Liver (tissue), 9 donors: ENCODE results near the gene CRYL1. TPM values are rescaled to one million over a fixed set of nuclear protein-coding genes. Genes with fewer than 3 reads are reported as not detected.

ENCODE experiments used
- DNase-seq: peaks from one replicate; pipeline ENCODE4 v3.0.0-alpha.2; 2017; ENCODE audit warnings: low spot score
- H3K27ac ChIP-seq, 2 donors: one replicate each; pipeline ENCODE4 v1.7.0; 2013; ENCODE audit warnings: inconsistent platforms in 2 of 2, low read length in 2 of 2, control low read depth in 1 of 2, low read depth in 1 of 2, mild to moderate bottlenecking in 1 of 2
- H3K27me3 ChIP-seq, 4 donors: one replicate each; pipeline versions ENCODE4 v1.6.1 to v1.7.0; 2013; ENCODE audit warnings: low read length in 3 of 4, inconsistent platforms in 1 of 4, mild to moderate bottlenecking in 1 of 4, moderate library complexity in 1 of 4; ENCODE audit not compliant: control insufficient read depth in 4 of 4, insufficient read depth in 4 of 4
- H3K36me3 ChIP-seq, 4 donors: one replicate each; pipeline versions ENCODE4 v1.6.1 to v1.7.0; 2013; ENCODE audit warnings: low read length in 3 of 4, mild to moderate bottlenecking in 3 of 4, low read depth in 1 of 4, moderate library complexity in 1 of 4; ENCODE audit not compliant: control insufficient read depth in 4 of 4, insufficient read depth in 3 of 4
- H3K4me1 ChIP-seq, 4 donors: one replicate each; pipeline versions ENCODE4 v1.6.1 to v1.7.0; 2013; ENCODE audit warnings: low read length in 3 of 4, mild to moderate bottlenecking in 3 of 4, moderate library complexity in 1 of 4; ENCODE audit not compliant: control insufficient read depth in 4 of 4, insufficient read depth in 4 of 4
- H3K4me3 ChIP-seq, 3 donors: one replicate each; pipeline versions ENCODE4 v1.6.1 to v1.7.0; 2013; ENCODE audit warnings: low read length in 3 of 3, control low read depth in 1 of 3, low read depth in 1 of 3, mild to moderate bottlenecking in 1 of 3
- H3K9ac ChIP-seq, 2 donors: one replicate each; pipeline ENCODE4 v1.7.0; 2013; ENCODE audit warnings: low read length in 2 of 2, mild to moderate bottlenecking in 2 of 2, moderate library complexity in 2 of 2, control low read depth in 1 of 2, low read depth in 1 of 2
- H3K9me3 ChIP-seq, 4 donors: one replicate each; pipeline versions ENCODE4 v1.6.1 to v1.7.0; 2013; ENCODE audit warnings: low read length in 3 of 4; ENCODE audit not compliant: control insufficient read depth in 4 of 4
- EGR1 ChIP-seq, 2 donors: IDR thresholded peaks; 2 replicates each; pipeline ENCODE4 v1.6.1; 2016 to 2018; ENCODE audit warnings: antibody characterized with exemption in 2 of 2, low read depth in 2 of 2
- FOXA1 ChIP-seq: IDR thresholded peaks from 2 replicates; pipeline ENCODE4 v1.6.1; 2016; ENCODE audit warnings: antibody characterized with exemption
- FOXA2 ChIP-seq: IDR thresholded peaks from 2 replicates; pipeline ENCODE4 v1.6.1; 2016; ENCODE audit warnings: antibody characterized with exemption
- GABPA ChIP-seq, 2 donors: IDR thresholded peaks in 1 of 2; conservative IDR thresholded peaks in 1 of 2; 2 replicates each; pipeline ENCODE4 v1.6.1; 2016; ENCODE audit warnings: antibody characterized with exemption in 2 of 2, mild to moderate bottlenecking in 1 of 2, moderate library complexity in 1 of 2
- HNF4A ChIP-seq, 2 donors: conservative IDR thresholded peaks; 2 replicates each; pipeline ENCODE4 v1.6.1; 2016; ENCODE audit warnings: antibody characterized with exemption in 2 of 2, mild to moderate bottlenecking in 2 of 2
- HNF4G ChIP-seq: IDR thresholded peaks from 2 replicates; pipeline ENCODE4 v1.6.1; 2016; ENCODE audit warnings: antibody characterized with exemption
- JUND ChIP-seq, 2 donors: IDR thresholded peaks; 2 replicates each; pipeline ENCODE4 v1.6.1; 2016; ENCODE audit warnings: antibody characterized with exemption in 2 of 2
- NR2F2 ChIP-seq: IDR thresholded peaks from 2 replicates; pipeline ENCODE4 v1.6.1; 2016; ENCODE audit warnings: antibody characterized with exemption
- RAD21 ChIP-seq, 2 donors: IDR thresholded peaks; 2 replicates each; pipeline ENCODE4 v1.6.1; 2016; ENCODE audit warnings: antibody characterized with exemption in 2 of 2, mild to moderate bottlenecking in 2 of 2
- RXRA ChIP-seq, 2 donors: IDR thresholded peaks; 2 replicates each; pipeline ENCODE4 v1.6.1; 2017 to 2018; ENCODE audit warnings: antibody characterized with exemption in 2 of 2, mild to moderate bottlenecking in 1 of 2
- SP1 ChIP-seq: IDR thresholded peaks from 2 replicates; pipeline ENCODE4 v1.6.1; 2018; ENCODE audit warnings: antibody characterized with exemption, mild to moderate bottlenecking
- TAF1 ChIP-seq: conservative IDR thresholded peaks from 2 replicates; pipeline ENCODE4 v1.6.1; 2016; ENCODE audit warnings: antibody characterized with exemption, mild to moderate bottlenecking
- YY1 ChIP-seq: IDR thresholded peaks from 2 replicates; pipeline ENCODE4 v1.6.1; 2016; ENCODE audit warnings: antibody characterized with exemption, mild to moderate bottlenecking
- WGBS: extraction: QIAGEN DNeasy Blood & Tissue Kit; methylation state at CpG from one replicate; pipeline ENCODE4 v1.1.7; 2013; 5-methylcytosine and 5-hydroxymethylcytosine counted together
- polyA plus RNA-seq, 2 donors: library from polyadenylated mRNA; stranded (reverse) in 1 of 2; unstranded in 1 of 2; fragments of 200-250 nt in 1 of 2; fragments of >200 nt in 1 of 2; fragmentation: Nextera tagmentation in 1 of 2; extraction: Ambion mirVana in 1 of 2; gene quantifications; one replicate each; pipeline versions ENCODE4 v1.2.1 to v1.2.3, GENCODE V29; 2013 to 2015
- total RNA-seq, 2 donors: library from RNA; depleted of rRNA; stranded (reverse); fragments of >200 nt; gene quantifications; one replicate each; pipeline ENCODE4 v1.2.3, GENCODE V29; 2014
- TF ChIP-seq, protein P1 (sequence below): IDR thresholded peaks from 2 replicates; pipeline ENCODE4 v1.6.1; 2016; ENCODE audit warnings: antibody characterized with exemption
- TF ChIP-seq, protein P2 (sequence below): fragments of 150-350 bp; IDR thresholded peaks from 2 replicates; pipeline ENCODE4 v1.5.1; 2017; ENCODE audit warnings: improper control_type of control experiment, low read depth, low read length; ENCODE audit not compliant: missing input control
- TF ChIP-seq, protein P3 (sequence below): IDR thresholded peaks from 2 replicates; pipeline ENCODE4 v1.6.1; 2016; ENCODE audit warnings: antibody characterized with exemption
- TF ChIP-seq, protein P4 (sequence below): IDR thresholded peaks from 2 replicates; pipeline ENCODE4 v1.6.1; 2016; ENCODE audit warnings: antibody characterized with exemption
- TF ChIP-seq, protein P5 (sequence below): IDR thresholded peaks from 2 replicates; pipeline ENCODE4 v1.6.1; 2016; ENCODE audit warnings: antibody characterized with exemption, mild to moderate bottlenecking
- donor health status: healthy.
- donor health status: healthy.
- donor health status: healthy.
- donor health status: healthy.
- donor health status: healthy.

CRYL1 gene
- total and polyA plus RNA-seq, 4 donors, result 87.8 to 179 (median 168) TPM

DNA sequence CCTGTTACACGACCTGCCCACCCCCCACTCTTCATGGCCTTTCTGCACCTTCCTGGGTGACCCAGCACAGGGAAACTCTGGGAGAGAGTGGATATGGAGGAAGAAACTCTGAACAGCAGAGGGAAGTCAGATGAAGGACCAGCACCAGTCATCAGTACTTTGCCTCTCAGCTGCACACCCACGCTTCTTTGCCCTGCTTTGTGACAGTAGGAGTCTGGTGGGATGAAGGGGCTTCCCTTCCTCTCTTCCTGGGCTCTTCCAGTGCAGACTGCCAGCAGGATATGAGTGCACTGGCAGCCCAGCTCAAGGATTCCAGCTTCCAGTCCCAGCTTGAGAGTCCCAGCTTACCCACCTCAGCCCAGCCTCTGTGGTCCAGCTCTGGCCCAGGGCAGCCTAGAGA is 68.9 kb downstream of the CRYL1 start:
- no peak overlapping the region for H3K9ac ChIP-seq
- no peak for DNase-seq
- H3K36me3 ChIP-seq, result peaks cover 0 to 4% (median 0%) of the 10 kb centered on the region in 4 donors
- H3K27me3 ChIP-seq, result no peaks in the 10 kb centered on the region
- H3K27ac ChIP-seq, result no peak overlapping the region
- no peak overlapping the region for H3K4me3 ChIP-seq
- TF ChIP-seq GABPA (IDR thresholded peaks at IDR 0.05 in 1 of 2, conservative IDR thresholded peaks at IDR 0.05 in 1 of 2) (no peak), EGR1 (IDR thresholded peaks at IDR 0.05; ENCODE audit: low read depth in 2 of 2) (no peak), RXRA (IDR thresholded peaks at IDR 0.05) (no peak), YY1 (no peak), SP1 (no peak), RAD21 (IDR thresholded peaks at IDR 0.05) (no peak), TAF1 (no peak), FOXA2 (no peak), HNF4G (no peak), NR2F2 (no peak), FOXA1 (no peak), HNF4A (conservative IDR thresholded peaks at IDR 0.05) (no peak), JUND (IDR thresholded peaks at IDR 0.05) (no peak)
- TF ChIP-seq, protein P1, sequence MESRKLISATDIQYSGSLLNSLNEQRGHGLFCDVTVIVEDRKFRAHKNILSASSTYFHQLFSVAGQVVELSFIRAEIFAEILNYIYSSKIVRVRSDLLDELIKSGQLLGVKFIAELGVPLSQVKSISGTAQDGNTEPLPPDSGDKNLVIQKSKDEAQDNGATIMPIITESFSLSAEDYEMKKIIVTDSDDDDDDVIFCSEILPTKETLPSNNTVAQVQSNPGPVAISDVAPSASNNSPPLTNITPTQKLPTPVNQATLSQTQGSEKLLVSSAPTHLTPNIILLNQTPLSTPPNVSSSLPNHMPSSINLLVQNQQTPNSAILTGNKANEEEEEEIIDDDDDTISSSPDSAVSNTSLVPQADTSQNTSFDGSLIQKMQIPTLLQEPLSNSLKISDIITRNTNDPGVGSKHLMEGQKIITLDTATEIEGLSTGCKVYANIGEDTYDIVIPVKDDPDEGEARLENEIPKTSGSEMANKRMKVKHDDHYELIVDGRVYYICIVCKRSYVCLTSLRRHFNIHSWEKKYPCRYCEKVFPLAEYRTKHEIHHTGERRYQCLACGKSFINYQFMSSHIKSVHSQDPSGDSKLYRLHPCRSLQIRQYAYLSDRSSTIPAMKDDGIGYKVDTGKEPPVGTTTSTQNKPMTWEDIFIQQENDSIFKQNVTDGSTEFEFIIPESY, result no peak
- TF ChIP-seq, protein P2, sequence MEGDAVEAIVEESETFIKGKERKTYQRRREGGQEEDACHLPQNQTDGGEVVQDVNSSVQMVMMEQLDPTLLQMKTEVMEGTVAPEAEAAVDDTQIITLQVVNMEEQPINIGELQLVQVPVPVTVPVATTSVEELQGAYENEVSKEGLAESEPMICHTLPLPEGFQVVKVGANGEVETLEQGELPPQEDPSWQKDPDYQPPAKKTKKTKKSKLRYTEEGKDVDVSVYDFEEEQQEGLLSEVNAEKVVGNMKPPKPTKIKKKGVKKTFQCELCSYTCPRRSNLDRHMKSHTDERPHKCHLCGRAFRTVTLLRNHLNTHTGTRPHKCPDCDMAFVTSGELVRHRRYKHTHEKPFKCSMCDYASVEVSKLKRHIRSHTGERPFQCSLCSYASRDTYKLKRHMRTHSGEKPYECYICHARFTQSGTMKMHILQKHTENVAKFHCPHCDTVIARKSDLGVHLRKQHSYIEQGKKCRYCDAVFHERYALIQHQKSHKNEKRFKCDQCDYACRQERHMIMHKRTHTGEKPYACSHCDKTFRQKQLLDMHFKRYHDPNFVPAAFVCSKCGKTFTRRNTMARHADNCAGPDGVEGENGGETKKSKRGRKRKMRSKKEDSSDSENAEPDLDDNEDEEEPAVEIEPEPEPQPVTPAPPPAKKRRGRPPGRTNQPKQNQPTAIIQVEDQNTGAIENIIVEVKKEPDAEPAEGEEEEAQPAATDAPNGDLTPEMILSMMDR, result no peak
- TF ChIP-seq, protein P3, sequence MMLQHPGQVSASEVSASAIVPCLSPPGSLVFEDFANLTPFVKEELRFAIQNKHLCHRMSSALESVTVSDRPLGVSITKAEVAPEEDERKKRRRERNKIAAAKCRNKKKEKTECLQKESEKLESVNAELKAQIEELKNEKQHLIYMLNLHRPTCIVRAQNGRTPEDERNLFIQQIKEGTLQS, result no peak
- TF ChIP-seq, protein P4, sequence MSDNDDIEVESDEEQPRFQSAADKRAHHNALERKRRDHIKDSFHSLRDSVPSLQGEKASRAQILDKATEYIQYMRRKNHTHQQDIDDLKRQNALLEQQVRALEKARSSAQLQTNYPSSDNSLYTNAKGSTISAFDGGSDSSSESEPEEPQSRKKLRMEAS, result no peak
- TF ChIP-seq, protein P5, sequence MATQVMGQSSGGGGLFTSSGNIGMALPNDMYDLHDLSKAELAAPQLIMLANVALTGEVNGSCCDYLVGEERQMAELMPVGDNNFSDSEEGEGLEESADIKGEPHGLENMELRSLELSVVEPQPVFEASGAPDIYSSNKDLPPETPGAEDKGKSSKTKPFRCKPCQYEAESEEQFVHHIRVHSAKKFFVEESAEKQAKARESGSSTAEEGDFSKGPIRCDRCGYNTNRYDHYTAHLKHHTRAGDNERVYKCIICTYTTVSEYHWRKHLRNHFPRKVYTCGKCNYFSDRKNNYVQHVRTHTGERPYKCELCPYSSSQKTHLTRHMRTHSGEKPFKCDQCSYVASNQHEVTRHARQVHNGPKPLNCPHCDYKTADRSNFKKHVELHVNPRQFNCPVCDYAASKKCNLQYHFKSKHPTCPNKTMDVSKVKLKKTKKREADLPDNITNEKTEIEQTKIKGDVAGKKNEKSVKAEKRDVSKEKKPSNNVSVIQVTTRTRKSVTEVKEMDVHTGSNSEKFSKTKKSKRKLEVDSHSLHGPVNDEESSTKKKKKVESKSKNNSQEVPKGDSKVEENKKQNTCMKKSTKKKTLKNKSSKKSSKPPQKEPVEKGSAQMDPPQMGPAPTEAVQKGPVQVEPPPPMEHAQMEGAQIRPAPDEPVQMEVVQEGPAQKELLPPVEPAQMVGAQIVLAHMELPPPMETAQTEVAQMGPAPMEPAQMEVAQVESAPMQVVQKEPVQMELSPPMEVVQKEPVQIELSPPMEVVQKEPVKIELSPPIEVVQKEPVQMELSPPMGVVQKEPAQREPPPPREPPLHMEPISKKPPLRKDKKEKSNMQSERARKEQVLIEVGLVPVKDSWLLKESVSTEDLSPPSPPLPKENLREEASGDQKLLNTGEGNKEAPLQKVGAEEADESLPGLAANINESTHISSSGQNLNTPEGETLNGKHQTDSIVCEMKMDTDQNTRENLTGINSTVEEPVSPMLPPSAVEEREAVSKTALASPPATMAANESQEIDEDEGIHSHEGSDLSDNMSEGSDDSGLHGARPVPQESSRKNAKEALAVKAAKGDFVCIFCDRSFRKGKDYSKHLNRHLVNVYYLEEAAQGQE, result no peak
- peaks cover 0 to 2% (median 0%) of the 10 kb centered on the region in 4 donors for H3K4me1 ChIP-seq
- 61% methylated on average over 2 of the region's 2 CpGs for WGBS
- H3K9me3 ChIP-seq, result no peaks in the 10 kb centered on the region
